Tibial artery (tissue), 4 donors: ENCODE results near the gene SQOR.

ENCODE experiments used
- DNase-seq, 2 donors: peaks; one replicate each; pipeline ENCODE4 v3.0.0-alpha.2; 2019
- H3K27ac ChIP-seq, 2 donors: fragments of 200-600 bp; sonication (generic) in 1 of 2; 1 replicate in 1 of 2; 2 replicates in 1 of 2; pipeline ENCODE4 v1.5.1; 2018 to 2019; ENCODE audit warnings: mild to moderate bottlenecking in 1 of 2
- H3K27me3 ChIP-seq, 2 donors: fragments of 200-600 bp; sonication (generic) in 1 of 2; one replicate each; pipeline versions ENCODE4 v1.5.1 to v1.6.0; 2016 to 2019
- H3K36me3 ChIP-seq, 3 donors: fragments of 200-600 bp; sonication (generic) in 2 of 3; one replicate each; pipeline ENCODE4 v1.5.1; 2016 to 2019; ENCODE audit warnings: mild to moderate bottlenecking in 2 of 3
- H3K4me1 ChIP-seq, 4 donors: fragments of 200-600 bp; sonication (generic) in 2 of 4; 1 replicate in 3 of 4; 2 replicates in 1 of 4; pipeline ENCODE4 v1.5.1; 2016 to 2019
- H3K4me3 ChIP-seq, 2 donors: fragments of 200-600 bp; sonication (generic) in 1 of 2; 1 replicate in 1 of 2; 2 replicates in 1 of 2; pipeline ENCODE4 v1.5.1; 2018 to 2019; ENCODE audit warnings: mild to moderate bottlenecking in 2 of 2
- H3K9me3 ChIP-seq, 3 donors: fragments of 200-600 bp; sonication (generic) in 1 of 3; one replicate each; pipeline ENCODE4 v1.5.1; 2016 to 2019
- CTCF ChIP-seq, 2 experiments: fragments of 200-600 bp in 1 of 2; fragments of 450-650 bp in 1 of 2; IDR thresholded peaks; one replicate each; pipeline ENCODE4 v1.5.1; 2017 to 2019; ENCODE audit warnings: antibody characterized with exemption in 2 of 2, mild to moderate bottlenecking in 1 of 2, moderate library complexity in 1 of 2
- intact Hi-C: fragments of 100-400 bp; cut with DNase I; formaldehyde crosslinking; loops from one replicate; pipeline ENCODE4 v1.15.0; 2023; ENCODE audit warnings: low total_unique reads

Gene SQOR

GRCh38 chr15:45640616-45641015 lies 5.8 kb downstream of the SQOR start:
- H3K4me1 ChIP-seq = peaks cover 5 to 90% (median 64%) of the 10 kb centered on the region in 4 donors
- DNase-seq = no peak
- H3K9me3 ChIP-seq = no peaks in the 10 kb centered on the region
- H3K36me3 ChIP-seq = no peaks in the 10 kb centered on the region
- no peaks in the 10 kb centered on the region for H3K27me3 ChIP-seq
- H3K4me3 ChIP-seq = no peak overlapping the region
- no peak for TF ChIP-seq CTCF (IDR thresholded peaks at IDR 0.05)
- H3K27ac ChIP-seq = peak overlapping the region; percentile 46 to 60
- intact Hi-C loops = loop anchor here (10.0 kb wide), 1 partner anchor 476 kb away; no protein-coding TSS in a partner anchor

- Histone ChIP-seq H3K36me3 (no peaks in the 10 kb centered on the region), H3K27me3 (no peaks in the 10 kb centered on the region), H3K4me1 (peaks cover 5 to 90% (median 66%) of the 10 kb centered on the region in 4 donors), H3K27ac (peak overlapping the region; percentile 46 to 60), H3K4me3 (no peak overlapping the region), H3K9me3 (no peaks in the 10 kb centered on the region)
- peak in 1 of 2 donors; percentile 49 for DNase-seq
- TF ChIP-seq CTCF (IDR thresholded peaks at IDR 0.05) = no peak
- intact Hi-C loops = loop anchor here (10.0 kb wide), 1 partner anchor 477 kb away; no protein-coding TSS in a partner anchor
Measured at GRCh38 chr15:45641374-45641781, 6.5 kb downstream of the SQOR start.

- TF ChIP-seq CTCF (IDR thresholded peaks at IDR 0.05) = no peak
- Histone ChIP-seq H3K27ac (peak overlapping the region; percentile 46 to 60), H3K27me3 (no peaks in the 10 kb centered on the region), H3K9me3 (no peaks in the 10 kb centered on the region), H3K4me1 (peaks cover 5 to 90% (median 65%) of the 10 kb centered on the region in 4 donors), H3K36me3 (no peaks in the 10 kb centered on the region), H3K4me3 (no peak overlapping the region)
- peak; percentile 43 to 79 for DNase-seq
- intact Hi-C loops = loop anchor here (10.0 kb wide), 1 partner anchor 477 kb away; no protein-coding TSS in a partner anchor
Measured at GRCh38 chr15:45641999-45642932, 7.4 kb downstream of the SQOR start.

- no peak for DNase-seq
- H3K36me3 ChIP-seq = no peaks in the 10 kb centered on the region
- no peaks in the 10 kb centered on the region for H3K9me3 ChIP-seq
- no peak for TF ChIP-seq CTCF (IDR thresholded peaks at IDR 0.05)
- intact Hi-C loops = loop anchor here (10.0 kb wide), 1 partner anchor 480 kb away; no protein-coding TSS in a partner anchor
- no peak overlapping the region for H3K27ac ChIP-seq
- no peaks in the 10 kb centered on the region for H3K27me3 ChIP-seq
- H3K4me1 ChIP-seq = peaks cover 0 to 91% (median 62%) of the 10 kb centered on the region in 4 donors
- H3K4me3 ChIP-seq = no peak overlapping the region
Measured at GRCh38 chr15:45644437-45644836, 9.6 kb downstream of the SQOR start.

- intact Hi-C loops = loop anchor here (10.0 kb wide), 1 partner anchor 481 kb away; no protein-coding TSS in a partner anchor
- TF ChIP-seq CTCF (IDR thresholded peaks at IDR 0.05) = no peak
Measured at GRCh38 chr15:45645026-45645980, 10.5 kb downstream of the SQOR start.

More at GRCh38 chr15:45645026-45645980, 10.5 kb downstream of the SQOR start:
- no peak for DNase-seq
- H3K4me1 ChIP-seq = peaks cover 0 to 91% (median 63%) of the 10 kb centered on the region in 4 donors
- peak overlapping the region; percentile 33 to 43 for H3K27ac ChIP-seq
- no peak overlapping the region for H3K4me3 ChIP-seq
- no peaks in the 10 kb centered on the region for H3K27me3 ChIP-seq
- H3K9me3 ChIP-seq = no peaks in the 10 kb centered on the region
- H3K36me3 ChIP-seq = no peaks in the 10 kb centered on the region
